UCSD-AML1 (cell line): ENCODE results near the gene FIP1L1.
"Not testable (repeated sequence)": the region's sequence is repeated elsewhere in the genome, so short reads cannot be mapped to it uniquely, and the experiment has no call there.

ENCODE experiments used
- DNase-seq: peaks from one replicate; lab custom pipeline; 2025; ENCODE audit not compliant: unreplicated experiment; lab: John Stamatoyannopoulos, UW

The FIP1L1 gene

GRCh38 chr4:53465891-53466290 is 88.5 kb downstream of the FIP1L1 start:
- no peak for DNase-seq

GRCh38 chr4:53466576-53466975 is 89.1 kb downstream of the FIP1L1 start:
- DNase-seq = not testable (repeated sequence)

- DNase-seq = no peak
Observed at GRCh38 chr4:53476232-53477037, 99.0 kb downstream of the FIP1L1 start.

GRCh38 chr4:53477038-53477565 is 99.7 kb downstream of the FIP1L1 start:
- no peak for DNase-seq

GRCh38 chr4:53477636-53478035 is 100.2 kb downstream of the FIP1L1 start:
- no peak for DNase-seq

- DNase-seq = no peak
Observed at GRCh38 chr4:53478671-53479456, 101.4 kb downstream of the FIP1L1 start.

GRCh38 chr4:53479736-53480525 is 102.5 kb downstream of the FIP1L1 start:
- DNase-seq = no peak

GRCh38 chr4:53480909-53481308 is 103.5 kb downstream of the FIP1L1 start:
- no peak for DNase-seq

GRCh38 chr4:53481586-53481985 is 104.1 kb downstream of the FIP1L1 start:
- DNase-seq = no peak

GRCh38 chr4:53483250-53483649 is 105.8 kb downstream of the FIP1L1 start:
- DNase-seq = no peak

GRCh38 chr4:53484911-53485657 is 107.6 kb downstream of the FIP1L1 start:
- DNase-seq = no peak

GRCh38 chr4:53485658-53486040 is 108.2 kb downstream of the FIP1L1 start:
- no peak for DNase-seq

GRCh38 chr4:53487766-53488165 is 110.3 kb downstream of the FIP1L1 start:
- no peak for DNase-seq

- no peak for DNase-seq
Observed at GRCh38 chr4:53489279-53489889, 111.9 kb downstream of the FIP1L1 start.

- DNase-seq = no peak
Observed at GRCh38 chr4:53490161-53490956, 112.9 kb downstream of the FIP1L1 start.

GRCh38 chr4:53490965-53491622 is 113.7 kb downstream of the FIP1L1 start:
- DNase-seq = no peak

- DNase-seq = no peak
Observed at GRCh38 chr4:53494851-53495250, 117.4 kb downstream of the FIP1L1 start.

GRCh38 chr4:53497487-53498244 is 120.2 kb downstream of the FIP1L1 start:
- no peak for DNase-seq
